Activated CD4-positive, CD25-positive, alpha-beta regulatory T cell treated with anti-CD3 and anti-CD28 coated beads, Interleukin-2, amount 50 U/mL, for 16 hours (primary cell): ENCODE results near the gene SLC12A7.
"Not testable (repeated sequence)": the region's sequence is repeated elsewhere in the genome, so short reads cannot be mapped to it uniquely, and the experiment has no call there.

ENCODE experiments used
- DNase-seq: peaks from one replicate; pipeline ENCODE4 v3.0.0-alpha.2; 2020; ENCODE audit warnings: low read depth, low spot score

Gene SLC12A7

DNA sequence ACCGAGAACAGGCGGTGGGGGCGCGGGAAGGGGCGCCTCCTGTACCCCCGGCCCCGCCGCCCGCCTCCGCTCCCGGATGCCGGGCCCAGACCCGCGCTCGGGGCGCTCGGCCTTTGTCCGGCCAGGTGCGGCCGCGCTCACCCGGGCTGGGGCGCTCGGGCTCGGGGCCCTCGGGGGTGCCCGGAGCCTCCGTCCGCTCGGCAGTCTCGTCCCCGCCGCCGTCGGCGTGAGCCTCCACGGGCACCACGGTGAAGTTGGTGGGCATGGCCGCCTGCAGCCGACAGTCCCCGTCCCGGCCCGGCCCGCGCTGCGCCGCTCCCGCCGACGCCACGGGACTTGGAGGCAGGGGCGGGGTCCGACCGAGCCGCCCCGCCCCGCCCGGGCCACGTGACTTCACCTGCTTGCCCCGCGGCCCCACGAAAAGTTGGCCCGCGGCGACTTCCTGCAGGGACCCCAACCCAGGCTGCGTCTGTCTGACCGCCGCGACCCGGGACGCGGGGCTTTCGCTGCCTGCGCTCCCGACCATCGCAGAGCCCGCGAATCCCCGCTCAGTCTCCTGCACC is at the start of gene SLC12A7:
SLC12A7 (minus strand) TSS at position 337 of the 563 bp plus-strand sequence; CDS start at position 265, 72 bp downstream.
- no peak for DNase-seq

DNA sequence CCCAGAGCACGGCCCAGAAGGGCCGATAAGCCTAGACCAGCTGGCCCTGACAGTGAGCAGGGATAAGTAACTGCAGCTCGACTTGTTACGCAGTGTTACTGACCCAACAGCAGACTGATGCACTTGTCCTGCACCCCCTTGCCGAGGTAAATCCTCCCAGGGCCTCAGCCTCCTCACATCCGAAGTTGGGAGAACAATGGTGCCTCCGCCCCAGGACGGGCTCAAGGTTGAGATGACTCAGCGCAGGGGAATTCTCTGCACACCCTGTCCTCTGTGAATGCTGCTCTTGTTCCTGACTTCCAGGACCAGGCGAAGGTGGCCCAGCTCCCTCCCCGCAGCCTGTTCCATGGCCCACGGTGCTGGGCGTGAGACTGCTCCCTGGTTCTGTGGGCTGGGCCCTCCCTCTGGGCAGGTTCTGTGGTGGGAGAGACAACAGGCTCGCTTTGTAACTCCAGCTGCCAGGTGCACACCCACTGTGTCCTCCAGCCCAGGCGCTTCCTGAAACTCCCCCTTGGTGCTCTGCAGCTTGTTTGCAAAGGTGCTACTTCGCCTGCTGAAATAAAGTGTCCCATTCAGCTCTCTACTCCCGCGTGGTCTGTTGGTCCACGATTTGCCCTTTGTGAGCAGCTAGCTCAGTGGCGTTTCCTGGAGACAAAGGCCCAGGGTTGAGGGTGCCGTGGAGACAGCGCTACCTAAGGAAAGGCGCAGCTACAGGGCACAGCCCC is 49.4 kb upstream of the SLC12A7 start:
- DNase-seq, result no peak

DNA sequence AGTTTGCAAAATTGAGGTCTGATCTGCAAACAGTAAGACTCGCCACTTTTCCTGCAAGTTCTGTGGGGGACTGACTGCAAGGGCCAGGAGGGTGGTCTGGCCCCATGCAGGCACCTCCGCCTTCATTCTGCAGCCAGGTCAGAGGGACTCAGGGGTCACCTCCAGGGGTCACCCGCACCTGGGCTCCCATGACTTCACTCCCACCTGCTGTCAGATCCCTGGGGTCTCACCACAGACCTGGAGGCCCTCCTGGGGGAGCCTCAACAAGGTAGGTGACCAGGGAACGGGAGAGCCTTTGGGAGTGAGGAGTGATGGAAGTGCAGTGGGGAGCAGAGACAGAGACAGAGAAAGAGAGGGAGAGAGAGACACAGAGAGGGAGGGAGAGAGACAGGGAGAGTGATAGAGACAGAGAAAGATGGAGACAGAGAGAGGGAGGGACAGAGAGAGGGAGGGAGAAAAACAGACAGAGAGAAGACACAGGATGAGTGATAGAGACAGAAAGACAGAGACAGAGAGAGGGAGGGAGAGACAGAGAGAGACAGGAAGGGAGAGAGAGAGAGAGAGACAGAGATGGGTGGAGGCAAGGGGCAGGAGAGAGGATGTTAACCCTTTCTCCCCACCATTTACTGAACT is 48.0 kb upstream of the SLC12A7 start:
- DNase-seq, result no peak

DNA sequence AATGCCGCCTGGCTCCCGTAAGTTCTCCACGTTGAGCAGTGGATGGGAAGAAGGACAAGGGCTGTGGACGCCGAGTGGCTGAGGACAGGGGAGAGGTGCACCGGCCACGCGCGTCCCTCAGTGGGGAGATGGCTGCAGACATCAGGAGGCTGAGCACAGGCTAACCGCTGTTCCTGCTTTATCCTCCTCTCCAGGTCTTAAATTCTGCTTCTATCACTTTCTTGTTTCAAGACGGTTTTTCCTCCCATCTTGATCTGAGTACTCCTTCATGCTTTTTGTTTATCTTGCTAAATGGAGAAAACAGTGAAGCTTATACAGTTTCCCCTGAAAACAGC is 47.4 kb upstream of the SLC12A7 start:
- DNase-seq, result no peak

DNA sequence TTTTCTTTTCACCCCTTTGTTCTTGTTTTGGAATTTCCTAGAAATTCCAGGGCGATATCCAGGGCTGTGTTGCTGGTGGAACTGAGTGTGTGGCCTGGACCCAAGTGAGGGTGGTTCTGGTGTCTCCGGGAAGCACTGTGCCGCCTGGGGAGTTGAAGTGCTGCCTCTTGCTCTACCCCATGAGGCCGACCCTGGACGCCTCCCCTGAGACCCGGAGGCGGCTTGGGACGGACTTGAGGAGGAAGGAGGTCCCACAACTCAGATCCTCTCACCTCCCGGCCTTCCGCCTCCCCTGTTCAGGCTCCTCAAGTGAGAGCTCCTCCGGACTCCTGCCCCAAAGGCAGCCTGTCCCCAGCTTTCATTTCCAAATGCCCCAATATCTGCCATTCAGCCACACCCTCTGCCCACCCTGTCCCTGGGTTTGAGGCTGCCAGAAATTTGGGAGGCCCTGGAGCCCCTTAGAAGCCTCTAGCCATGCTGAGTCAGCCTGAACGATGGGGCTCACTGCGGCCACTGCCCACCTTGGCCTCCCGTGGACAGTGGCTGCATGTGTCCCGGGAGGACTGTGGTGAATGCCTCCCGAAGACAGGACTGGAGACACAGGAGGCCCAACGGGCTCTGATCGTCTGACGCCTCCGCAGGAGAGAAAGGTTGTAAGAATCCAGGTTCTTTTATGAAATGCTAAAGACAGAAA is 46.9 kb upstream of the SLC12A7 start:
- no peak for DNase-seq

GRCh38 chr5:1157461-1157986 is 45.7 kb upstream of the SLC12A7 start:
- DNase-seq, result not testable (repeated sequence)

DNA sequence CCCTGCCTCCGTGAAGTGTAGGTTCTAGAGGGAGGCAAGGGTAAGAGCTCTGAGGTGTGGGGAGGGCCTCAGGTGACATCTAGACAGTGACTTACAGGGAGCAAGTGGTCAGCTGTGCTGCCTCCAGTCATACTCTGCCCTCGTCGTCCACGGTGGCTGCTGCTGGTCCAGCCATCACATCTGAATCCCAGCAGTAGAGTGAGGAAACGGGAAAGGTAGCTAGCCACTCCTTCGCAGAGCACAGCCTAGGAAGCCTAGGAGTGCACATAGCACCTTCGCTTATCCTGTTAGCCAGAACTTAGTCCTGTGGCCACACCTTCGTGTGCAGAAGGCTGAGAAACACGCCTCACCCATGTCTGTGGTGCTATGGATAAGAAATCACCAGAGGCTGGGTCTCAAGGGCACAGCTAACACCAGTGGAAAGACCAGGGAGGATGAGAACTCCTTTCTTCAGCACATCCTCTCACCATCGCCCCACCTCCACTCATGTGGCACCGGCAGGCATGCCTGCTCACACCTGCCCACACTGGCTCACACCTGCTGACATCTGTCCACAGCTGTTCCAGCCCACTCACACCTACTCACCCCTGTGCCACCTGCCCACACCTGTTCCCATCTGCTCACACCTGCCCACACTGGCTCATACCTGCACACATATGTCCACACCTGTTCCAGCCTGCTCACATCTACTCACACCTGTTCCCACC is 45.0 kb upstream of the SLC12A7 start:
- DNase-seq, result no peak

DNA sequence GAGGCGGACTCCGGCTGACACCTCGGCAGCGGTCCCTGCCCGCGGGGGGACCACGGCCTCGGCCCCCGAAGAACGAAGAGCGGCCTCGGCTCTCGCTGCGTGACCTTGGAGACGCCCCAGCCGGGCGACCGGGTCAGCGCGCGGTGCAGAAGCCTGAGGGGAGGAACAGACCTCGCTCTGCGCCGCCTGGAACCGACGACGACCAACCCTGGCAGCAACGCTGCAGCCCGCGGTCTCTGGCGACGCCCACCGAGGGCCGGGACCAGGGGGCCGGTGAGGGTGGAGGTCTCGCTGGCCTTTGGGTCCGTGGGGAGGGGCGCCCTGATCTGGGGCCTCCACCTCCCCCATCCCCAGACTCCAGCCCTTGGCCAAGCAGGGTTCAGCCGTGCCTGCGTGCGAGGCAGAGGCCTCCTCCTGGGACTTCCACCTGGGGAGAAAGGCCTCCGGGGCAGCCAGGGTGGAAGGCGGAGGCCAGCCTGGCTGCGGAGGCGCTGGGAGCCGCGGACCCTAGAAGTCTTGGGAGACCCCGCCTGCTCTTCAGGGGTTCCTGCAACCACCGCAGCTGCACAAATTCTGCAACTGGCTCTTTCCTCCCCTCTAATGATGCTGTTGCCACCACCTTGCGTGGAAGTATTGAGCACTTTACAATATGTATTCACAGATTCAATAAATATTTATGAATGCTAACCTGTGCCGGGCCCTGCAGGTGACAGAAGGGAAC is 44.3 kb upstream of the SLC12A7 start:
- DNase-seq, result no peak

- no peak for DNase-seq
These were observed 43.5 kb upstream of the SLC12A7 start for GRCh38 chr5:1155191-1156032.

- DNase-seq, result no peak
These were observed 41.6 kb upstream of the SLC12A7 start for GRCh38 chr5:1153428-1153827.

DNA sequence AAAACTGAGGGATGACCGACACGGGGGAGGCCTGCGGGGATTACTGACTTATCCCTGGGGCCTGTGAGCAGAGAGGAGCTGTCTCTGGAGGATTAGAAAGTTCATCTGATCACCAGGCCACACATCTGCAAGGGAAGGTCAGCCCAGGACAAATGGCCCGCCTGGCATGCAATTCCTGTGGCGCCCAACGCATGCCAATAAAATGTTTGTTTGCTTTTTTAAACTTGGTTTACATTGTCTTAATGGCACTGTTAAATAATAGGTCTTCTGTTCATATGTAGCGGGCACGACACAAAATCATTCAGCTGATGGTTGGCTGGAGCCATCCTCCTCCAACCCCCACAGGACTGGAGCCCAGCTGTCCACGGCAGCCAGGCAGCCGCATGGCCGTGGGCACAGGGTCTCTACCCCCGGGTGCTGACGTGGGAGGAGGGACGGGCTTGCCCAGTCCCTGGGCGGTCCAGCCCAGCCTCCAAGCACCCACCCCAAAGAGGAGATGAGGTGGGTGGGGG is 41.0 kb upstream of the SLC12A7 start:
- no peak for DNase-seq

DNA sequence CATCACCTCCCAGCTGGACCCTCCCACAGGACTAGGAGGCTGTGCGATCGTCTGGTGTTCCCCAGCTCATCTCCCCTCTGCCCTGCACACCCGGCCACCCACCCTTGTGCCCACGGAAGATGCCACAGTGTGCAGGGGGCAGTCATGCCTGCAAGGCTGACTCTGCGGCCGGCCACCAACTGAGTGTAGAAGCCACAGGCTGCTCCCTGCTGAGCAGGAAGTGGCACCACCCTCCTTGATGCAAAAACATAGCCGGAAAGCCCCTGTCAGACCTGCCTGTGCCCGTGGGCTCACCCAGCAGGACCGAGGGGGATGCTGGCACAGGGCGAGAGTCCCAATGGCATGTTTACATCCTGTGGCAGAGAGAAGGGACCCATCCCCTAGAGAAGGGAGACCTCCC is 40.3 kb upstream of the SLC12A7 start:
- no peak for DNase-seq

DNA sequence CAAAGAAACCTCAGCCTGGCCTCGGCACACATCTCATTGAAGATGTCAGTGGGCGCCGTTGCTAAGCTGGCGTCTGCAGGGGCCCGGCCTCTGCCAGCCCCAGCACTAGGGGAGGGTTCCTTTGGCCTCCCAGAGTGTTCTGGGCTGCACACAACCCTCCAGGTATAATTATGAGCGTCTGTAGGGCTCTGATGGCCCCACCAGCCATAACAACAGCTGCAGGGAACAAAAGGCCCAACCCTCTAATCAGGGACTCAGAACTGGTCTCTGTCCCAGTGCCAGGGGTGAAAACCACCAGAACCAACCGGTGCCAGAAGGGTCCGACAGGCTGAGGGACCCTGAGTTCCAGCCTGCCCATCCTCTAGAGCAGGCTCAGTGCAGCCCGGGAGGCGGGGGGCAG is 39.5 kb upstream of the SLC12A7 start:
- DNase-seq, result no peak

DNA sequence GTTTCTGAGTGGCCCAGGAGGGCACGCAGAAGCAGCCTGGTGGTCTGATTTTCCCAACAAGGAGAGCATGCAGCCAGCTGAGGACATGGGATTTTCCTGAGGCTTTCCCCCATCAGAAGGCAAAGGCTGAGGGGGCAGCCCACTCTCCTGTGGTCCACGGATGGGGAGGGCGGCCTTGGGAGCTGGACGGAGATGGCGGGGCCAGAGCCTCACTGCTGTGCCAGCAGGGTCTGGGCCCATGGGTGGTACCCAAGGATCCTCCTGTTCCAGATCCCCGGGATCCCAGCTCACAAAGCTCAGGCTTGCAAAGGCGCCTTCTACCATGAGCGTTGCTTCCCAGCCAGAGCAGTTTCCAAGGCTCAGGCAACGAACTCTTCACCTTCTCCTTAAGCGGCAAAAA is 39.0 kb upstream of the SLC12A7 start:
- no peak for DNase-seq

- DNase-seq, result no peak
These were observed 33.0 kb upstream of the SLC12A7 start for GRCh38 chr5:1144638-1145396.

- DNase-seq, result no peak
These were observed 32.2 kb upstream of the SLC12A7 start for GRCh38 chr5:1144089-1144488.

GRCh38 chr5:1143670-1143951 is 31.7 kb upstream of the SLC12A7 start:
- no peak for DNase-seq

- no peak for DNase-seq
These were observed 31.2 kb upstream of the SLC12A7 start for GRCh38 chr5:1142886-1143669.

DNA sequence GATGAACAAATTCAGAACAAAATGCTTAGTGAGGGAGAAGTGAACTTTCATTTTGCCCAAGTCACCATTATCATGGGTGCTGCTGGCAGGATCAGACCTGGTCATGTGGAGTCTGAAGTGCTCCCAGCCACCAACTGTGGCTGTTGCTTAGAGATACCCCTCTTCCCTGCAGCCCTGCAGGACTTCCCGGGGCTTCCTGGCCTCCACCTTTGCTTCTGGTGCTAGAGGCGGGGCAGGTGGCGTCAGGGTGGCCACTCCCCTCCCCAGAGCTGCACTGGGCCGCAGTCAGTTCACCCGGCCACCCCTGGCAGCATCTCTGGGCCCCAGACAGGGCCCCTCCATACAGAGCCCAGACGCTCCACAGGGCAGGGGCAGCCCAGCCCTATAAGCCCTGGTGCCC is 30.0 kb upstream of the SLC12A7 start:
- DNase-seq, result no peak
